GM18861 (cell line): ENCODE results near the gene MEMO1.
"Not testable (repeated sequence)": the region's sequence is repeated elsewhere in the genome, so short reads cannot be mapped to it uniquely, and the experiment has no call there.

Experiments
- ATAC-seq: cut with Tn5 transposase; IDR thresholded peaks from one replicate; pipeline ENCODE4 v1.9.1; 2021; ENCODE audit not compliant: unreplicated experiment

MEMO1 gene

DNA sequence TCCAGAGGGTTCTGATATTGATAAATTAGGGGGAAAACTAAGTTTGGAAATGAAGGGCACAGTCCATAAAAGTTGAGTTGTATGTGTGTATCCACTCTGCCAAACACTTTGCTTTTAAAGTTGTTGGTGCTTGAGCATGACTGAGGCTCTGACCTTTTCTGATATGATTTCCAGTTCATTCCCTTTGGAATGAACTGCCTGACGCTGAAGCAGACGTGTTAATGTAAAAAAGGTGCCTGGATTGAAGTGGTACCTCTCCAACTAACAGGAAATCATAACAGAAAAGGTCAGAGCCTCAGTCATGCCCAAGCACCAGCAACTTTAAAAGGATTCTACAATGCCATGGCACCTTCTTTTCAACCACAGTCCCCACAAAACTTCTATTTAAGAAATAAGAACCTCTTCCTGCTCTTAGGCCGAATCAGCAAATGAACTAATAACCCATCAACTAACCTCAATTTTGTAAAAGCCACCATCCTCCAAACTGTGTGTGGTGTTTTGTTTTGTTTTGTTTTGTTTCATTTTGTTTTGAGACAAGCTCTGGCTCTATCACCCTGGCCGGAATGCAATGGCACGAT lies 52.6 kb downstream of the MEMO1 start:
- no peak for ATAC-seq

GRCh38 chr2:31957354-31958139 lies 53.3 kb downstream of the MEMO1 start:
- no peak for ATAC-seq

- ATAC-seq: not testable (repeated sequence)
Measured at GRCh38 chr2:31956934-31957333, 53.9 kb downstream of the MEMO1 start.

- no peak for ATAC-seq
Measured at GRCh38 chr2:31956312-31956711, 54.5 kb downstream of the MEMO1 start.

DNA sequence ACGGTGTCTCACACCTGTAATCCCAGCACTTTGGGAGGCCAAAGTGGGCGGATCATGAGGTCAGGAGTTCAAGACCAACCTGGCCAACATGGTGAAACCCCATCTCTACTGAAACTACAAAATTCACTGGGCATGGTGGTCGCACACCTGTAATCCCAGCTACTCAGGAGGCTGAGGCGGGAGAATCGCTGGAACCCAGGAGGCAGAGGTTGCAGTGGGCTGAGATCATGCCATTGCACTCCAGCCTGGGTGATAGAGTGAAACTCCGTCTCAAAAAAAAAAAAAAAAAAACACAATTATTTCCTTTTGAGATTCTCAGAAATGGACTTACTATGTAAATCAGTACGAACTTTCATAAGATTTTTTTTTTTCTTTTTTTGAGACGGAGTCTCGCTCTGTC lies 57.7 kb downstream of the MEMO1 start:
- ATAC-seq: not testable (repeated sequence)

DNA sequence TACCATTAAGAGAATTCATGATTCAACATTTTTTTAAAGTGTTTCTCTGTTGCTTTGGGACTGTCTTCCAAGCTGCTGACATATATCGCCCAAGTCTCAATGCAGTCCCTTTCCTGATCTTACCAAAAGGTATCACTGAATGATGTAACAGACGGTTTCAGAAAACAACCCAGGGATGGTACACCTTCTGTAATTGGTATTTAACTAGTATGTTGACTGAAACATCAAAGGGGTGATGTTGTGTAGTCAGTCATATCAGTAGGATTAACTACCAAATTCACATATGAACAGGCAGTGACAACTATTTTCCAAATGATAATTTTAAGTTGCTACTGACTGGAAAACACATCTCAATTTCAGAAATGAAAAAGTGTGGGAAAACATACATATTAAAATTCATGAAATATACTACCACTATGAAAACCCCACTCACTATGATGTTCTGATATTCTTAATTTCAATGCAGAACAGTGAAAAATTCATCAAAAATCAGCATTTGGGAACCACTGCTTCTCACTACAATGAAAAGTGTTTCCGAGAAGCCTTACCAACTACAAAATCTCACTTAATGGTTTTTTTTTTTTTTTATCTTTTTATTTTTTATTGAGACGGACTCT lies 59.8 kb downstream of the MEMO1 start:
- no peak for ATAC-seq

GRCh38 chr2:31947871-31948270 lies 62.9 kb downstream of the MEMO1 start:
- ATAC-seq: no peak

DNA sequence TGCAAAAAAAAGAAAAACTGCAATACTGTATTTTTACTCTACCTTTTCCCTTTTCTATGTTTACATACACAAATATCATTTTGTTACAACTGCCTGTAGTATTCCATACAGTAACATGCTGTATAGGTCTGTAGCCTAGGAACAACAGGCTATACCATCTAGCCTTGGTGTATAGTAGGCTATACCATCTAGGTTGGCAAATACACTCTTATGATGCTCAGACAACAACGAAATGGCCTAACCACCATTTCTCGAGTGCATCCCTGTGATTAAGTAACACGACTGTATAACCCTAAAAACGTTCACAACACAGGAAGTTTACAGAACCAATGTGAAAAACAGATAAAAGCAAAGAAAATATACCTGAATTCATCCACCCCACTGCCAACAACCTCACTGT lies 64.0 kb downstream of the MEMO1 start:
- ATAC-seq: no peak

- no peak for ATAC-seq
Measured at GRCh38 chr2:31945572-31945935, 65.3 kb downstream of the MEMO1 start.

DNA sequence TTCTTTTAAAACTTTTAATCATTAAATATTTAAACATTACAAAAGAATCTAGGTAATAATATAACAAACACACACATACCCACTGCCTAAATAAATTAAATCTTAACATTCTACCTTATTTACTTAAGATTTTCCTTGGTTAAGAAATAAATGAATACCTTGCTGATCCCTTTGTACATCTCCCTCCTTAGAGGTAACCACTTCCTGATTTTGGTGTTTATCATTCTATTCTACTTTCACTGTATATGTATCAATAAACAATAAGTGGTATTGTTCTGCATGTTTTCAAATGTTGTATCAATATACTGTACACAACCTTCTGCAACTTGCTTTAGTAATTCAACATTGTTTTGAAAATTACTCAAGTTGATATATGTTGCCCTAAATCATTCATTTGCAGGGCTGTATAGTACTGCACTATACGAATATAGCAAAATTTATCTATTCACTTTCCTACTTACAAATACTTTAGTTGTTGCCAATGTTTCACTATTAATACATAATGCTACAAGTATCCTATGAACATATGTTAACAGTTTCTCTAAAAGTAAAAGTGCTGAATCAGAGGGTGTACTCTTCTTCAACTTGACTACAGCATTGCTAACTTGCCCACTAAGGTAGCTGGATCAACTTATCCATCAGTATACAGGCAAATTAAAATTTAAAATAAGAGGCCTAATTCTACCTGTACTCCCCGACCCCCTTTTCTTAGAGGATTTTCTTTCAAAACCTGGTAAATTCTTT lies 65.8 kb downstream of the MEMO1 start:
- ATAC-seq: no peak

GRCh38 chr2:31943636-31944225 lies 67.1 kb downstream of the MEMO1 start:
- no peak for ATAC-seq

GRCh38 chr2:31940920-31941319 lies 69.9 kb downstream of the MEMO1 start:
- no peak for ATAC-seq

GRCh38 chr2:31937741-31938140 lies 73.1 kb downstream of the MEMO1 start:
- no peak for ATAC-seq

DNA sequence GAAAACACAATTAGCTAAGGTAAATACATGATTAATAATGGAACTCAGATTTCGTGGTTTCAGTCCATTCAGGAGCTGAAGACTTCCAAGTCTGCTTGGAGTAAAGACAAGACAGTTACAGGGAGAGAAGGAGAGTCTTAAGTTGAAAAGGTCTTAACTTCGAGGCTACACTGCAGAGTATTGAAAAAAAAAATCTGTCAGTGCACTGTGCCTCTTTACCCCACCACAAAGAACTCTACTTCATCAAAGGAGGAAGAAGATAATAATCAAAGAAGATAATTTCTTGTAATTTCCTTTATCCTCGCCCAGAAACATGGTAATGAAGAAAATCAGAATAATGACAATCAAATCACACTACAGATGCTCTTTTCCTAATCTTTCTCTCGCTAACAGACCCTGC lies 75.4 kb downstream of the MEMO1 start:
- no peak for ATAC-seq

GRCh38 chr2:31933066-31933465 lies 77.7 kb downstream of the MEMO1 start:
- ATAC-seq: no peak

GRCh38 chr2:31932589-31932988 lies 78.2 kb downstream of the MEMO1 start:
- no peak for ATAC-seq

DNA sequence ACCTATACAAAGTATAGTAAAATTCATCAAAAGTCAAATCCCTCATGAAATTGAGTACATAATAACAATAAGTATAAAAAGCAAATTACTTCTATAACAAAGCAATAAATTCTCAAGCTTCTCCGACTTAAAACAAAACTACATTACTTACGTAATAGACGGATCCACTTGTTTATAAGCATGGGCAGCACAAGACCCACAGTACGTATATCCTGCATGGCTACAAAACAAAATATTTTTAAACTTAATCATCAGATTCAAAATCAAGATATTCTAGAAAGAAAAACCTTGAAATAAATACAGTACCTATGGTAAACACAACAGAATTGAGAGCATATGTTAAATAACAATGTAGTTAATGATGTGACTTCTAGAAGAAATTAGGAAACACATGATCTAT lies 78.9 kb downstream of the MEMO1 start:
- ATAC-seq: no peak

DNA sequence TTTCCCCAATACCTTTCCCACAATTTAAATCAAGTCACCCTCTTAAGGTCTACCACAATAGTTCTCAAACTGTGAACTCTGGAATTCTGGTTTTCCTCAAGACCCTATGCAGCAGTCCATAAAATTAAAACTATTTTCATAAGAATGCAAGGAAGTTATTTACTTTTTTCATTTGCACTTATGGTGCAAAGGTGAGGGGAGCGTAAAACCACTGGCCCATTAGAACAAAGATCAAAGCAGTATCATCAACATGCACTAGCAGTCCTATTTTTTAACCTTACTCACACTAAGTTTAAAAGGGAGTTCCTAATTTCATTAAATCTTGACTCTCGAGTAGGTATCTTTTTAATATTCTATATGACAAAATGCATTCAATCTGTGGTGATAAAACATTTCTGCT lies 85.3 kb downstream of the MEMO1 start:
- ATAC-seq: no peak

DNA sequence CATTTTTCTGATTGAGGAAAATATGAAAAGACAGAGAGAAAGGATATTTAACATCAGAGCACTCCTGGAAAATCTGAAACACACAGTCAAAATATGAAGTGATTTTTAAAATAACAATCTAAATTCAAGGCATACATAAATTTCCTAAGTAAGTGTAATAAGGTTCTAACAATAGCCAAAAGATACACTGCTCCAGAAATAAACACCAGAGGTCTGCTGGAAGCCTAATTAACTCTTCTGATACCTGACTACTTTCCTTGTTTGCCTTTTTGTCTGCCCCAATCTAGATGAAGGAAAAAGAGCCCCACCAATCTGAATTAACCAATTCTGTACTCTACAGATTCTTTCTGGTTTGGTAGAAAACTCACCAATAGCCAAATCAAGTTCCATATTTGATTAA lies 87.1 kb downstream of the MEMO1 start:
- no peak for ATAC-seq

- peak; percentile 80 for ATAC-seq
Measured at GRCh38 chr2:31922542-31923408, 88.0 kb downstream of the MEMO1 start.
